Neural cell (in vitro differentiated cells): ENCODE measurements around the gene SERPINE2. TPM values are rescaled to one million over a fixed set of nuclear protein-coding genes. Genes with fewer than 3 reads are reported as not detected.

ENCODE experiments used
- H2AFZ ChIP-seq: fragments of 200-600, 300-800 bp; sonication (generic), shearing (Covaris generic); 2 replicates; pipeline ENCODE4 v1.6.0; 2014; ENCODE audit warnings: low read depth, mild to moderate bottlenecking, antibody characterized with exemption, low read length, moderate library complexity
- H3F3A ChIP-seq: fragments of 200-600 bp; shearing (Covaris generic); 2 replicates; pipeline ENCODE4 v1.6.1; 2016; ENCODE audit warnings: mild to moderate bottlenecking, moderate library complexity, mixed read lengths, antibody characterized with exemption, low read length; ENCODE audit not compliant: insufficient read depth, poor library complexity, severe bottlenecking
- H3K27ac ChIP-seq: fragments of 200-600, 300-800 bp; sonication (generic), shearing (Covaris generic); 2 replicates; pipeline ENCODE4 v1.5.1; 2014; ENCODE audit warnings: mild to moderate bottlenecking, low read length, moderate library complexity
- H3K27me3 ChIP-seq: fragments of 300-800, 200-600 bp; sonication (generic), shearing (Covaris generic); 2 replicates; pipeline ENCODE4 v1.6.0; 2014; ENCODE audit warnings: mild to moderate bottlenecking, low read depth, low read length, moderate library complexity; ENCODE audit not compliant: insufficient read depth
- H3K36me3 ChIP-seq: fragments of 300-800, 200-600 bp; sonication (generic), shearing (Covaris generic); 2 replicates; pipeline ENCODE4 v1.5.1; 2014; ENCODE audit warnings: mild to moderate bottlenecking, antibody characterized with exemption, low read length, moderate library complexity; ENCODE audit not compliant: insufficient read depth
- H3K4me2 ChIP-seq: fragments of 300-800, 200-600 bp; sonication (generic), shearing (Covaris generic); 2 replicates; pipeline ENCODE4 v1.6.0; 2014; ENCODE audit warnings: mild to moderate bottlenecking, low read length
- H3K4me3 ChIP-seq: fragments of 300-800, 200-600 bp; sonication (generic), shearing (Covaris generic); 2 replicates; pipeline ENCODE4 v1.5.1; 2014; ENCODE audit warnings: mild to moderate bottlenecking, low read length, moderate library complexity
- H3K79me2 ChIP-seq: fragments of 200-600 bp; shearing (Covaris generic); replicated peaks from 2 replicates; pipeline ENCODE4 v1.6.0; 2014; ENCODE audit warnings: mild to moderate bottlenecking, low read length, moderate library complexity; ENCODE audit not compliant: insufficient read depth
- H3K9ac ChIP-seq: fragments of 300-800, 200-600 bp; sonication (generic), shearing (Covaris generic); 2 replicates; pipeline ENCODE4 v1.6.1; 2016; ENCODE audit warnings: mild to moderate bottlenecking, low read length, mixed read lengths
- H3K9me2 ChIP-seq: fragments of 200-600 bp; shearing (Covaris generic); 2 replicates; pipeline ENCODE4 v1.6.1; 2016; ENCODE audit warnings: mild to moderate bottlenecking, low read length, mixed read lengths; ENCODE audit not compliant: insufficient read depth
- H3K9me3 ChIP-seq: fragments of 200-600, 300-800 bp; sonication (generic), shearing (Covaris generic); 2 replicates; pipeline ENCODE4 v1.6.1; 2016; ENCODE audit warnings: mild to moderate bottlenecking, mixed run types, low read length, moderate library complexity, mixed read lengths
- H4K20me1 ChIP-seq: fragments of 200-600 bp; shearing (Covaris generic); 2 replicates; pipeline ENCODE4 v1.6.1; 2016; ENCODE audit warnings: mild to moderate bottlenecking, mixed run types; ENCODE audit not compliant: insufficient read depth
- CTCF ChIP-seq: fragments of 450-650 bp; IDR thresholded peaks from 2 replicates; pipeline ENCODE4 v1.5.1; 2014; ENCODE audit warnings: antibody characterized with exemption, mild to moderate bottlenecking, moderate library complexity; ENCODE audit not compliant: poor library complexity, severe bottlenecking
- EP300 ChIP-seq: fragments of 450-650 bp; conservative IDR thresholded peaks from 2 replicates; pipeline ENCODE4 v1.6.1; 2014; ENCODE audit warnings: antibody characterized with exemption, mild to moderate bottlenecking, moderate library complexity; ENCODE audit not compliant: poor library complexity, severe bottlenecking
- EZH2 ChIP-seq: fragments of 200-600, 300-800 bp; shearing (Covaris generic), sonication (generic); IDR thresholded peaks from 2 replicates; pipeline ENCODE4 v1.6.1; 2014; ENCODE audit warnings: antibody characterized with exemption, low read length, borderline replicate concordance, mild to moderate bottlenecking; ENCODE audit not compliant: insufficient read depth, poor library complexity, severe bottlenecking
- MXI1 ChIP-seq: fragments of 450-650 bp; conservative IDR thresholded peaks from 2 replicates; pipeline ENCODE4 v1.6.1; 2014; ENCODE audit warnings: antibody characterized with exemption, mild to moderate bottlenecking; ENCODE audit not compliant: poor library complexity, severe bottlenecking
- POLR2AphosphoS5 ChIP-seq: IDR thresholded peaks from 2 replicates; pipeline ENCODE4 v1.6.1; 2012
- RAD21 ChIP-seq: fragments of 450-650 bp; conservative IDR thresholded peaks from 2 replicates; pipeline ENCODE4 v1.6.1; 2014; ENCODE audit warnings: antibody characterized with exemption, mild to moderate bottlenecking, moderate library complexity
- REST ChIP-seq: IDR thresholded peaks from 2 replicates; pipeline ENCODE4 v1.6.1; 2012; ENCODE audit warnings: borderline replicate concordance
- SMC3 ChIP-seq: fragments of 450-650 bp; conservative IDR thresholded peaks from 2 replicates; pipeline ENCODE4 v1.6.1; 2014; ENCODE audit warnings: antibody characterized with exemption, mild to moderate bottlenecking, moderate library complexity; ENCODE audit not compliant: poor library complexity
- TAF1 ChIP-seq: IDR thresholded peaks from 2 replicates; pipeline ENCODE4 v1.6.1; 2012; ENCODE audit warnings: low read depth
- polyA plus RNA-seq: library from polyadenylated mRNA; depleted of rRNA; stranded (reverse); fragments of >200 nt; gene quantifications from 2 replicates; pipeline ENCODE4 v1.2.3, GENCODE V29; 2014

Gene SERPINE2
- polyA plus RNA-seq, 1 donor from 2014 or later = 38.5 TPM

- Histone ChIP-seq H3F3A (no peaks in the 10 kb centered on the region), H3K27me3 (no peaks in the 10 kb centered on the region), H3K9me3 (no peaks in the 10 kb centered on the region), H3K27ac (no peak overlapping the region), H3K9ac (no peak overlapping the region), H3K9me2 (no peaks in the 10 kb centered on the region), H3K36me3 (no peaks in the 10 kb centered on the region), H4K20me1 (no peaks in the 10 kb centered on the region), H2AFZ (no peak overlapping the region), H3K4me2 (no peak overlapping the region), H3K4me3 (no peak overlapping the region), H3K79me2 (no peaks in the 10 kb centered on the region)
- TF ChIP-seq RAD21 (no peak), CTCF (no peak), REST (no peak), EP300 (no peak)
These were observed 17.8 kb upstream of the SERPINE2 start for GRCh38 chr2:224056889-224057288.

GRCh38 chr2:224055101-224055500 is 16.0 kb upstream of the SERPINE2 start:
- Histone ChIP-seq H2AFZ (no peak overlapping the region), H3K27me3 (no peaks in the 10 kb centered on the region), H3F3A (no peaks in the 10 kb centered on the region), H3K79me2 (no peaks in the 10 kb centered on the region), H3K4me3 (no peak overlapping the region), H4K20me1 (no peaks in the 10 kb centered on the region), H3K9me3 (no peaks in the 10 kb centered on the region), H3K36me3 (no peaks in the 10 kb centered on the region), H3K27ac (no peak overlapping the region), H3K9ac (no peak overlapping the region), H3K9me2 (no peaks in the 10 kb centered on the region), H3K4me2 (no peak overlapping the region)
- TF ChIP-seq POLR2AphosphoS5 (no peak), TAF1 (no peak), EP300 (no peak), RAD21 (no peak), REST (no peak), MXI1 (no peak), CTCF (no peak), EZH2 (no peak), SMC3 (no peak)
